Endothelial cell (in vitro differentiated cells): Measurements from ENCODE around the gene UCHL1. TPM values are rescaled to one million over a fixed set of nuclear protein-coding genes. Genes with fewer than 3 reads are reported as not detected.
"Not testable (repeated sequence)": the region's sequence is repeated elsewhere in the genome, so short reads cannot be mapped to it uniquely, and the experiment has no call there.

Source experiments
- DNase-seq: peaks from one replicate; pipeline ENCODE4 v3.0.0; 2021; ENCODE audit warnings: low spot score
- H3K27ac Mint-ChIP-seq: one replicate; pipeline ENCODE4 v1.8.0; 2021; ENCODE audit warnings: mixed read lengths, inconsistent platforms; ENCODE audit not compliant: unreplicated experiment
- H3K27me3 Mint-ChIP-seq: one replicate; pipeline ENCODE4 v1.8.0; 2021; ENCODE audit warnings: mild to moderate bottlenecking, moderate library complexity, mixed read lengths, inconsistent platforms; ENCODE audit not compliant: unreplicated experiment
- H3K36me3 Mint-ChIP-seq: one replicate; pipeline ENCODE4 v1.8.0; 2021; ENCODE audit warnings: mild to moderate bottlenecking, low read depth, mixed read lengths, inconsistent platforms; ENCODE audit not compliant: unreplicated experiment
- H3K4me1 Mint-ChIP-seq: one replicate; pipeline ENCODE4 v1.8.0; 2021; ENCODE audit warnings: mild to moderate bottlenecking, mixed read lengths, inconsistent platforms; ENCODE audit not compliant: unreplicated experiment
- H3K4me3 Mint-ChIP-seq: one replicate; pipeline ENCODE4 v1.8.0; 2021; ENCODE audit warnings: mild to moderate bottlenecking, mixed read lengths, inconsistent platforms; ENCODE audit not compliant: unreplicated experiment
- H3K9me3 Mint-ChIP-seq: one replicate; pipeline ENCODE4 v1.8.0; 2021; ENCODE audit warnings: mixed read lengths, inconsistent platforms; ENCODE audit not compliant: unreplicated experiment
- total RNA-seq: library from RNA; stranded (reverse); fragmentation: NEBNext Ultra II Directional; extraction: Animal tissue kit (Norgen Biotek cat#: 25700); gene quantifications from one replicate; pipeline ENCODE4 v1.2.1, GENCODE V29; 2021; ENCODE audit not compliant: unreplicated experiment
- TF ChIP-seq, protein P1 (sequence below): fragments of 200-600 bp; sonication (generic); IDR thresholded peaks from one replicate; pipeline ENCODE4 v1.5.0; 2021; ENCODE audit warnings: antibody characterized with exemption; ENCODE audit not compliant: unreplicated experiment

UCHL1 gene
- total RNA-seq, 1 donor from 2014 or later = 397 TPM

GRCh38 chr4:41303372-41304118 lies 46.8 kb downstream of the UCHL1 start:
- no peaks in the 10 kb centered on the region for H3K9me3 Mint-ChIP-seq
- H3K4me1 Mint-ChIP-seq = peaks cover 50% of the 10 kb centered on the region
- TF ChIP-seq, protein P1, sequence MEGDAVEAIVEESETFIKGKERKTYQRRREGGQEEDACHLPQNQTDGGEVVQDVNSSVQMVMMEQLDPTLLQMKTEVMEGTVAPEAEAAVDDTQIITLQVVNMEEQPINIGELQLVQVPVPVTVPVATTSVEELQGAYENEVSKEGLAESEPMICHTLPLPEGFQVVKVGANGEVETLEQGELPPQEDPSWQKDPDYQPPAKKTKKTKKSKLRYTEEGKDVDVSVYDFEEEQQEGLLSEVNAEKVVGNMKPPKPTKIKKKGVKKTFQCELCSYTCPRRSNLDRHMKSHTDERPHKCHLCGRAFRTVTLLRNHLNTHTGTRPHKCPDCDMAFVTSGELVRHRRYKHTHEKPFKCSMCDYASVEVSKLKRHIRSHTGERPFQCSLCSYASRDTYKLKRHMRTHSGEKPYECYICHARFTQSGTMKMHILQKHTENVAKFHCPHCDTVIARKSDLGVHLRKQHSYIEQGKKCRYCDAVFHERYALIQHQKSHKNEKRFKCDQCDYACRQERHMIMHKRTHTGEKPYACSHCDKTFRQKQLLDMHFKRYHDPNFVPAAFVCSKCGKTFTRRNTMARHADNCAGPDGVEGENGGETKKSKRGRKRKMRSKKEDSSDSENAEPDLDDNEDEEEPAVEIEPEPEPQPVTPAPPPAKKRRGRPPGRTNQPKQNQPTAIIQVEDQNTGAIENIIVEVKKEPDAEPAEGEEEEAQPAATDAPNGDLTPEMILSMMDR = no peak
- peaks cover 18% of the 10 kb centered on the region for H3K36me3 Mint-ChIP-seq
- H3K4me3 Mint-ChIP-seq = no peak overlapping the region
- H3K27me3 Mint-ChIP-seq = peaks cover 14% of the 10 kb centered on the region
- DNase-seq = no peak
- H3K27ac Mint-ChIP-seq = no peak overlapping the region

DNA sequence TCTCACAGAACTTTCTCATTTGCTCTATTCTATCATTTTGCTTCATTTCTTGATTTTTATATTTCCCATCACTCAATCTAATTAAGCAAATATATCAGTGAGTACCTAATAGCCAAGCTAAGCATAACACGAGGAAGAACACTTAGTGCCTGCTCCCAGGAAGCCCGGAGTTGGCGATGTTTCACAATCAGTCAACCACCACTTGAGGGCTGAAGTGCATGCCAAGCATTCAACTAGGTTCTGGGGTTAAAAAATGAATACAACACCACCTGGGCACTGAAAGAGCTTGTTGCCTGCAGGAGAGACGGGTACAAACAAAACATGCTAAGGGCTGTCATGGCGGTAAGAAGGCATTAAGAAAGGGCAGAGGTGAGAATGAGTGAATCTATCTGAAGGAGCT lies 47.5 kb downstream of the UCHL1 start:
- peaks cover 21% of the 10 kb centered on the region for H3K36me3 Mint-ChIP-seq
- H3K9me3 Mint-ChIP-seq = no peaks in the 10 kb centered on the region
- TF ChIP-seq, protein P1 = no peak
- no peak overlapping the region for H3K27ac Mint-ChIP-seq
- H3K4me1 Mint-ChIP-seq = peaks cover 56% of the 10 kb centered on the region
- peak overlapping the region; percentile 71 for H3K4me3 Mint-ChIP-seq
- H3K27me3 Mint-ChIP-seq = peaks cover 18% of the 10 kb centered on the region
- DNase-seq = no peak

- TF ChIP-seq, protein P1 = no peak
- Mint-ChIP-seq H3K4me3 (peak overlapping the region; percentile 18), H3K9me3 (peaks cover 5% of the 10 kb centered on the region), H3K27me3 (peaks cover 20% of the 10 kb centered on the region), H3K36me3 (peaks cover 29% of the 10 kb centered on the region), H3K27ac (peak overlapping the region; percentile 53), H3K4me1 (peaks cover 69% of the 10 kb centered on the region)
- no peak for DNase-seq
Measured at GRCh38 chr4:41305476-41305875, 48.7 kb downstream of the UCHL1 start.

DNA sequence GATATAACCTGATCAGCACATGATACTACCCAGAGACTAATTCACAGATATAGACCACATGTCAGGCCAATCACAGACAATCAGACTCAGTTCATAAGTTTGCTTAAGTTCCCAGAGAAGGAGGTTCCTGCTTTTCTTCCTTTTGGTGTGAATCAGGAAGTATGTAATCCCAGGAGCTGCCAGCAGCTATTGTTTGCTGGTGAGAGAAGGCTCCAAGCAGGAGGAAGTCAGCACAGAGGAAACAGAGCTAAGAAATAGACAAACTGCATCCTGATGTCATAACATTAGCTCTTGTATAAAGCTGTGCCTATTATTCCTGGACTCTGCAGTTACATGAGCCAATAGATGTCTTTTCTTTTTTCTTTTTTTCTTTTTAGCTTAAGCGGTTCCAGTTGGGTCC lies 50.9 kb downstream of the UCHL1 start:
- H3K27ac Mint-ChIP-seq = peak overlapping the region; percentile 99

GRCh38 chr4:41308398-41308797 lies 51.7 kb downstream of the UCHL1 start:
- Mint-ChIP-seq H3K27ac (peak overlapping the region; percentile 99), H3K4me3 (peak overlapping the region; percentile 33), H3K27me3 (peaks cover 20% of the 10 kb centered on the region), H3K9me3 (peaks cover 8% of the 10 kb centered on the region), H3K4me1 (peaks cover 64% of the 10 kb centered on the region), H3K36me3 (peaks cover 36% of the 10 kb centered on the region)
- DNase-seq = no peak
- TF ChIP-seq, protein P1 = no peak

More for the DNA sequence above, 50.9 kb downstream of the UCHL1 start:
- H3K36me3 Mint-ChIP-seq = peaks cover 36% of the 10 kb centered on the region
- TF ChIP-seq, protein P1 = no peak
- H3K4me3 Mint-ChIP-seq = no peak overlapping the region
- DNase-seq = peak; percentile 35
- peaks cover 20% of the 10 kb centered on the region for H3K27me3 Mint-ChIP-seq
- peaks cover 8% of the 10 kb centered on the region for H3K9me3 Mint-ChIP-seq
- peaks cover 64% of the 10 kb centered on the region for H3K4me1 Mint-ChIP-seq

DNA sequence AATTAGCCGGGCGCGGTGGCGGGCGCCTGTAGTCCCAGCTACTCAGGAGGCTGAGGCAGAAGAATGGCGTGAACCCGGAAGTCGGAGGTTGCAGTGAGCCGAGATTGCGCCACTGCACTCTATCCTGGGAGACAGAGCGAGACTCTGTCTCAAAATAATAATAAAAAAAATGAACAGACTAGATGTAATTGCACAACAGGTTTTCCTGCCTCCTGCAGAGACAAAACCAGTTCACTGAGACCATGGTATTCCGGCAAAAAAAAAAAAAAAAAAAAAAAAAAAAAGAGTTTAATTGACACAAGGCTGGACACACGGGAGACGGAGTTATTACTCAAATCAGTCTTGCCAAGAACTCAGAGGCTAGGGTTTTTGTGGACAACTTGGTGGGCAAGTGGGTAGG lies 58.7 kb downstream of the UCHL1 start:
- not testable (repeated sequence) for H3K27me3 Mint-ChIP-seq, H3K27ac Mint-ChIP-seq, H3K4me1 Mint-ChIP-seq, H3K4me3 Mint-ChIP-seq, H3K9me3 Mint-ChIP-seq, DNase-seq
- peaks cover 10% of the 10 kb centered on the region for H3K36me3 Mint-ChIP-seq
